Stimulated activated effector memory CD8-positive, alpha-beta T cell treated with anti-CD3 and anti-CD28 coated beads, Interleukin-12 subunit alpha, Interleukin-12 subunit beta, amount 100 ng/mL, for 72 hours (primary cell): ENCODE results near the gene WDR70.
"Not testable (repeated sequence)": the region's sequence is repeated elsewhere in the genome, so short reads cannot be mapped to it uniquely, and the experiment has no call there.

Experiments used
- ATAC-seq: fragments of 150-1000 bp; cut with Tn5 transposase; 2 replicates; pipeline ENCODE4 v1.10.0; 2021
- DNase-seq, 2 donors: peaks; one replicate each; pipeline ENCODE4 v3.0.0; 2021 to 2022; ENCODE audit warnings: low spot score in 2 of 2
- H3K27ac Mint-ChIP-seq: one replicate; pipeline ENCODE4 v1.8.0; 2022; ENCODE audit warnings: mild to moderate bottlenecking, mixed read lengths
- H3K36me3 Mint-ChIP-seq: one replicate; pipeline ENCODE4 v1.8.0; 2022; ENCODE audit warnings: mild to moderate bottlenecking, mixed read lengths
- H3K4me1 Mint-ChIP-seq: one replicate; pipeline ENCODE4 v1.8.0; 2022; ENCODE audit warnings: mixed read lengths
- H3K4me3 Mint-ChIP-seq: one replicate; pipeline ENCODE4 v1.8.0; 2022; ENCODE audit warnings: mild to moderate bottlenecking, mixed read lengths
- H3K9me3 Mint-ChIP-seq: one replicate; pipeline ENCODE4 v1.8.0; 2022; ENCODE audit warnings: mixed read lengths

Gene WDR70

DNA sequence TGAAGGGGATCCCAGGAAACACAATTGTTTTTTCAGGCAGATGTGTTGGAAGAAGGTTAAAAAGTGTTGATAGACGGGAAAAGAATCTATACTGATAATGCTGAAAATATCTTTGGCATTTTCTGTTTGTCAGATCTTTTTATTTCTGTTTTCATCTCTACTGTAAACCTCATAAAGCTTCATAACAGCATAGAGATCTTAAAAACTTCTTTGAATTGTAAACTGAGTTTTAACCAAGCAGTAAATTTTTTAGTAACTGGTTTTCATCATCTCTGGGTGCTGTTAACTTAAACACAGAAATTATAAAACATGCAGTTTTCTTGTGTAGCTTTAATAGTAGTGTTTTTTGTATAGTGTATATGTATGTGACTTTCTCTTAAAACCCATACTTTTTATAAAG is 227.0 kb downstream of the WDR70 start:
- ATAC-seq, result no peak
- H3K27ac Mint-ChIP-seq, result no peak overlapping the region
- H3K9me3 Mint-ChIP-seq, result peaks cover 4% of the 10 kb centered on the region

DNA sequence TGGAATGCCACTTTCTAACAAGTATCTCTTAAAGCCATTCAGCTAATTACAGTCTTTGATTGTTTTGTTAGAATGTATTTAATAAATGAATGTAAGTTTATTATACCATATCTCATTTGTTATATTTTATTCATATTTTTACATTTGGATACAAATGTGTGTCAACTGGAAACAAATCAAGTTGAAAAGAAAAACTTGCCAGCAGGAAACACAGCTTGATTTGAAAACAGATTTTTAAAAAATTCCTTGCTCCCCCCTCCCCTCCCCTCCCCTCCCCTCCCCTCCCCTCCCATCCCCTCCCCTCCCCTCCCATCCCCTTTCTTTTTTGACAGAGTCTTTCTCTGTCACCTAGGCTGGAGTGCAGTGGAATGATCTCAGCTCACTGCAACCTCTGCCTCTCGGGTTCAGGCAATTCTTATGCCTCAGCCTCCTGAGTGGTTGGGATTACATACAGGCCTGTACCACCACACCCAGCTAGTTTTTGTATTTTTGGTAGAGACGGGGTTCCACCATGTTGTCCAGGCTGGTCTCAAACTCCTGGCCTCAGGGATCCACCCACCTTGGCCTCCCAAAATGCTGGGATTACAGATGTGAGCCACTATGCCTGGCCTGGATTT is 227.6 kb downstream of the WDR70 start:
- Mint-ChIP-seq H3K9me3 (no peaks in the 10 kb centered on the region), H3K4me1 (no peaks in the 10 kb centered on the region), H3K27ac (no peak overlapping the region)

More for the DNA sequence above, 227.0 kb downstream of the WDR70 start:
- Mint-ChIP-seq H3K4me3 (no peak overlapping the region), H3K36me3 (peaks cover 15% of the 10 kb centered on the region), H3K4me1 (no peaks in the 10 kb centered on the region)
- no peak for DNase-seq

DNA sequence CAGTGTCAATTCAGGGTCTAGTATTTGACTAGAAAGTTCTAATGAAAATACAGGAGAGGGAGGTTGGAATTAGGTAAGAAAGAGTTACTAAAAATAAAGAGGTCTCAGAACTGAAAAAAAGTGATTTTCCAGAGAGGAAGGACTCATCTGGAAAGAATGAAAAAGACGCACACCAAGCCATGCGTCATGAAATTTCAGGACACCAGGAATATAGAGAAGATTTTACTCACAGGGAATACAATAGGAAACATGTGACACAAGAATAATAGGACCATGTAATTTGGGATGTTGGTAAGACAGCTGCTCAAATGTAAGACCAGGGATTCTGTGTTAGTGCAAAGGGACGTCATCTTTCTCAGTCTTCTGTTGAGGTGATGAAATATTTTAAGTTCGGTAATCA is 236.1 kb downstream of the WDR70 start:
- Mint-ChIP-seq H3K27ac (no peak overlapping the region), H3K4me1 (no peaks in the 10 kb centered on the region), H3K36me3 (no peaks in the 10 kb centered on the region), H3K4me3 (no peak overlapping the region), H3K9me3 (no peaks in the 10 kb centered on the region)
- DNase-seq (no peak), ATAC-seq (no peak)

More for the DNA sequence above, 227.6 kb downstream of the WDR70 start:
- Mint-ChIP-seq H3K36me3 (peaks cover 15% of the 10 kb centered on the region), H3K4me3 (no peak overlapping the region)
- no peak for DNase-seq
- ATAC-seq, result no peak

DNA sequence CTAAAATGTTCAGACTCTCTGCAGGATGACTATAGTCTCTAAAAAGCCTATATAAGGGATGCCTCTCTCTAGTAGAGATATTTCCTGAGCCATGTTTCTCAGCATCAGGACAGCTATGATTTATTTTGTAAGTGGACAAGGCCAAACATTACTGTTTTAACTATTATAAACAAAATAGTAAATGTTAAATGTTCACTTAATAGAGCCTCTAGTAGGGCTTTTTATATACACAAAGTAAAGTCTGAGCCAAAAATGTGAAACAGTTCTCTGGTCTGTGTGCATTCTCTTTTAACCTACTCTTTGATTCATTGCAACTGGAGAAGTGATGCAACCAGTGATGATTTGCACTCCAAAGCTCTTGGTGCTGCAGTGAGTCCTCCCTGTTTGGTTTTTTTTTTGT is 240.2 kb downstream of the WDR70 start:
- DNase-seq, result no peak
- Mint-ChIP-seq H3K27ac (no peak overlapping the region), H3K9me3 (peaks cover 3% of the 10 kb centered on the region), H3K4me1 (no peaks in the 10 kb centered on the region), H3K36me3 (no peaks in the 10 kb centered on the region), H3K4me3 (no peak overlapping the region)
- no peak for ATAC-seq

DNA sequence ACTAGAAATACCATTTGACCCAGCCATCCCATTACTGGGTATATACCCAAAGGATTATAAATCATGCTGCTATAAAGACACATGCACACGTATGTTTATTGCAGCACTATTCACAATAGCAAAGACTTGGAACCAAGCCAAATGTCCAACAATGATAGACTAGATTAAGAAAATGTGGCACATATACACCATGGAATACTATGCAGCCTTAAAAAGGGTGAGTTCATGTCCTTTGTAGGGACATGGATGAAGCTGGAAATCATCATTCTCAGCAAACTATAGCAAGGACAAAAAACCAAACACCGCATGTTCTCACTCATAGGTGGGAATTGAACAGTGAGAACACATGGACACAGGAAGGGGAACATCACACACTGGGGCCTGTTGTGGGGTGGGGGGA is 243.2 kb downstream of the WDR70 start:
- not testable (repeated sequence) for DNase-seq, H3K27ac Mint-ChIP-seq, H3K36me3 Mint-ChIP-seq, H3K4me3 Mint-ChIP-seq, H3K4me1 Mint-ChIP-seq, ATAC-seq
- peaks cover 15% of the 10 kb centered on the region for H3K9me3 Mint-ChIP-seq

DNA sequence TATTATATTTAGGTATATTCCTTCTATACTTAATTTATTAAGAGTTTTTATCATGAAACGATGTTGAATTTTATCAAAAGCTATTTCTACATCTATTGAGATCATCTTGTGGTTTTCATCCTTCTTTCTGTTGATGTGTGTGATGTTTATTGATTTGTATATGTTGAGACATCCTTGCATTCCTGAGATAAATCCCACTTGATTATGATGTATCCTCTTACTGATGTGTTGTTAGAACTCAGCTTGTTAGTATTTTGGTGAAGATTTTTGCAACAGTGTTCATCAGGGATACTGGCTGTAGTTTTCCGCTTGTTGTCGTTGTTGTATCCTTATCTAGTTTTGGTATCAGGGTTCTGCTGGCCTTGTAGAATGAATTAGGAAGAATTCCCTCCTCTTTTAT is 247.1 kb downstream of the WDR70 start:
- Mint-ChIP-seq H3K36me3 (peaks cover 9% of the 10 kb centered on the region), H3K27ac (no peak overlapping the region)

DNA sequence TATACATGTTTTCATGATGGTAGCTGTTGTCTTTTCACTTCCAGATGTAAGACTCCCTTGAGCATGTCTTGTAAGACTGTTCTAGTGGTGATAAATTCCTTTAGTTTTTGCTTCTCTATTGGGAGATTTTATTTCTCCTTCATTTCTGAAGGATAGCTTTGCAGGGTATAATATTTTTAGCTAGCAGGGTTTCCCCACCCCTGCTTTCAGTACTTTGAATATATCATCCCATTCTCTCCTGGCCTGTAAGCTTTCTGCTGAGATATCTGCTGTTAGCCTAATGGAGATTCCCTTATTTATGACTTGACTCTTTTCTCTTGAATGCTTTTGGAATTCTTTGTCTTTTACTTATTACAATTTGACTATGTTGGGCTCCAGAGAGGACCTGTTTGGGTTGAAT is 249.8 kb downstream of the WDR70 start:
- Mint-ChIP-seq H3K36me3 (peaks cover 9% of the 10 kb centered on the region), H3K4me1 (no peaks in the 10 kb centered on the region), H3K27ac (no peak overlapping the region), H3K4me3 (no peak overlapping the region), H3K9me3 (peaks cover 34% of the 10 kb centered on the region)
- no peak for DNase-seq
- no peak for ATAC-seq

More for the DNA sequence above, 247.1 kb downstream of the WDR70 start:
- H3K4me3 Mint-ChIP-seq, result no peak overlapping the region
- ATAC-seq (no peak), DNase-seq (no peak)
- no peaks in the 10 kb centered on the region for H3K4me1 Mint-ChIP-seq
- H3K9me3 Mint-ChIP-seq, result peaks cover 34% of the 10 kb centered on the region

DNA sequence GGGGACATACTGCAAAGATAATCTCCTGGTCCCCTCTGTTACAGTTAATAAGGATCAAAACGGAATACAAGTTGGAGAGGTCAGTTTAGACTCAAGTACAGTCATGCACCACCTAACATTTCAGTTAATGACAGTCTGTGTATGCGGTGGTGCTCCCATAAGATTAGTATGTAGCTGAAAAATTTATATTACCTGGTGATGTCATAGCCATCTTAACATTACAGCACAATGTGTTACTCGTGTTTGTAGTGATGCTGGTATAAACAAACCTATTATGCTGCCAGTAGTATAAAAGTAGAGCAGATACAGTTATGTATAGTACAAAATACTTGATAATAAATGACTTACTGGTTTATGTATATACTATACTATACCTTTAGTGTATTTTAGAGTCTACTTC is 252.8 kb downstream of the WDR70 start:
- Mint-ChIP-seq H3K4me1 (no peaks in the 10 kb centered on the region), H3K27ac (no peak overlapping the region), H3K9me3 (peaks cover 25% of the 10 kb centered on the region), H3K36me3 (peaks cover 8% of the 10 kb centered on the region), H3K4me3 (no peak overlapping the region)
- no peak for ATAC-seq
- DNase-seq, result no peak

DNA sequence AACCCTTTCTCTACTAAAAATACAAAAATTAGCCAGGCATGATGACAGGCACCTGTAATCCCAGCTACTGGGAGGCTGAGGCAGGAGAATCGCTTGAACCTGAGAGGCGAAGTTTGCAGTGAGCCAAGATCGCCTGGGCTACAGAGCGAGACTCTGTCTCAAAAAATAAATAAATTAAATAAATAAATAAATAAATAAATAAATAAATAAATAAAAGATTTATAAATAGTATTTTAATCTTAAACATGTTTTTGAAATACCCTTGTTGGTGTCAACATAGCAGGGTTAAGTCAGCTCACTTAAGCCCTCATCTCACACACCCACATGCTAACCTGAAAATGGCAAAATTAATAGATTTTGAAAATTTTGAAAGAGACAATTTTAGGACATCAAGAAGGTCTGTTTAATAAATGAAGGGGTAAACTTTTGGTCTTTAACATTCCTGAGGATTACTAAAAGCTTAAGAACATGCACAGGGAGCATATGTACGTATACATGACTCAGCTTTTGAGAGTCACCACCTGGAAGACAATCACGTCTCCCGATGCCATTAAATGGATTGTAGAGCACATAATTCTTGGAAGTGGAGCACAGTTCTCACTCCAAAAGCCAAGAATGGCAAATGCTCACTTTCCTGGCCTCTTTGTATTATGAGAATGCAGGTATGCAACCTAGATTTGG is 258.2 kb downstream of the WDR70 start:
- Mint-ChIP-seq H3K27ac (no peak overlapping the region), H3K36me3 (no peaks in the 10 kb centered on the region), H3K9me3 (no peaks in the 10 kb centered on the region), H3K4me3 (no peak overlapping the region), H3K4me1 (no peaks in the 10 kb centered on the region)
- ATAC-seq, result no peak
- DNase-seq, result no peak

DNA sequence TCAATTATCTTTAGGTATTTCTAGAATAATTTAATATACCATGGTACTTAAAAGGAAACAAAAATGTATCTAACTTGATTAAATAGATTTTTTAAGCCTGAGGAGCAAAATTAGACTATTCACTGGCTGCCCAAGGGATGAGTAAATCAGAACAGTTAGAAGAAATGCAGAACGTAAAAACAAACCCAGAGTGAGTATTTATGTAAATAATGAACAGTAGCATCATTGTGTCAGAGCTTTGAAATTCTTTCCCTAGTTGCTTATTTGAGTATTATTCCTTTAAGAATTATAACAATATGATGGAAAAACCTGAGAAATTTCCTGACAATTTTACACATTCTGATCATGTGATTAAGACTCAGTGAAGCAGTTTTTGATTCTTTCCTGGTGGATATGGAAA is 259.8 kb downstream of the WDR70 start:
- no peak for ATAC-seq
- Mint-ChIP-seq H3K4me1 (no peaks in the 10 kb centered on the region), H3K4me3 (no peak overlapping the region), H3K36me3 (no peaks in the 10 kb centered on the region), H3K27ac (no peak overlapping the region), H3K9me3 (peaks cover 4% of the 10 kb centered on the region)
- no peak for DNase-seq

DNA sequence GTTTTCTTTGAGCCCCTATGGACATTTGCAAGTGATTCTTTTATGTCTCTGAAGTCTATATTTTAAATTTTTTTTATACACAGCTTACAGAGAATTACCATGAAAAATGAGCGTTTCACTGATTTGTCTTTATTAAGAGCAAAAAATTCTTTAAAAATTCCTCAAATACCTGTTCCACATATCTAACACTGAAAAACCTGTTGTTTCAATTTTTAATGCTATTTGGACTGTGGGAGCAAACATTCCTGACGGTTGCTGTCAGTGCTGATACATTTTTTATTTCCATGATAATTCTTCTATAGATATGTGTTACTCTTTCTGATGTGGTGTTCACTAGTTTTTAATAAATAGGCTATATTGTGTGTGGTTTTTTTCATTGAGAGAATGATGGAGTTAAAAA is 261.0 kb downstream of the WDR70 start:
- Mint-ChIP-seq H3K4me1 (no peaks in the 10 kb centered on the region), H3K9me3 (peaks cover 15% of the 10 kb centered on the region), H3K4me3 (no peak overlapping the region), H3K27ac (no peak overlapping the region), H3K36me3 (no peaks in the 10 kb centered on the region)
- ATAC-seq (no peak), DNase-seq (no peak)

DNA sequence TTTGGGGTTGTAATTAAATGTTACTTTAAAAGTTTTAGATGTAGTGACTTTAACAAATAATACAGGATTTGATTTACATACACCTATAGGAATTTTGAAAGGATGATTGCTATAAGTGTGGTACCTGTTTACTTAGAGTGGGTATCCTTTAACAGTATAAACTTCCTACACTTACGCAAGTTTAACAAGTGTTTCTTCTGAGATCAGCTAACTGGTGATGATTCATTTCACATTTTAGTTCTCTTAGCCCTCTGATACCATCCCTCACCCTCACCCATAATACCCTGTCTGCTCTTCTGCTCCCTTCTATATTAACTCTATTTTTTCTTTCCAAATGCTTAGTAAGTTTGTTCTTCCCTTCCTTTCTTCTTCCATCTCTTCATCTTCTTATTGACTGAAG is 262.8 kb downstream of the WDR70 start:
- no peak for ATAC-seq

DNA sequence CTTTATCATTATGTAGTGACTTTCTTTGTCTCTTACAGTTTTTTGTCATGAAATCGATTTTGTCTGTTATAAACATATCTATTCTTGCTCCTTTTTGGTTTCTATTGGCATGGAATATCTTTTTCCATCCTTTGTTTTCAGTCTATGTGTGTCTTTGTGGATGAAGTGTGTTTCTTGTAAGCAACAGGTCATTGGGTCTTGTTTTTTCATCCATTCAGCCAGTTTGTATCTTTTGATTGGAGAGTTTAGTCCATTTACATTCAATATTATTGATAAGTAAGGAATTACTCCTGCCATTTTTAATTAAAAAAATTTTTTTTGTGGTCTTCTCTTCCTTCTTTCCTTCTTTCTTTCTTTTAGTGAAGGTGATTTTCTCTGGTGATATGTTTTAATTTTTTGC is 266.6 kb downstream of the WDR70 start:
- peaks cover 31% of the 10 kb centered on the region for H3K9me3 Mint-ChIP-seq
- DNase-seq, result no peak
- no peaks in the 10 kb centered on the region for H3K4me1 Mint-ChIP-seq
- H3K36me3 Mint-ChIP-seq, result no peaks in the 10 kb centered on the region
- no peak for ATAC-seq
- no peak overlapping the region for H3K27ac Mint-ChIP-seq
- H3K4me3 Mint-ChIP-seq, result no peak overlapping the region

More for the DNA sequence above, 262.8 kb downstream of the WDR70 start:
- no peaks in the 10 kb centered on the region for H3K36me3 Mint-ChIP-seq
- DNase-seq, result no peak
- peaks cover 26% of the 10 kb centered on the region for H3K9me3 Mint-ChIP-seq
- no peaks in the 10 kb centered on the region for H3K4me1 Mint-ChIP-seq
- H3K27ac Mint-ChIP-seq, result no peak overlapping the region
- no peak overlapping the region for H3K4me3 Mint-ChIP-seq

DNA sequence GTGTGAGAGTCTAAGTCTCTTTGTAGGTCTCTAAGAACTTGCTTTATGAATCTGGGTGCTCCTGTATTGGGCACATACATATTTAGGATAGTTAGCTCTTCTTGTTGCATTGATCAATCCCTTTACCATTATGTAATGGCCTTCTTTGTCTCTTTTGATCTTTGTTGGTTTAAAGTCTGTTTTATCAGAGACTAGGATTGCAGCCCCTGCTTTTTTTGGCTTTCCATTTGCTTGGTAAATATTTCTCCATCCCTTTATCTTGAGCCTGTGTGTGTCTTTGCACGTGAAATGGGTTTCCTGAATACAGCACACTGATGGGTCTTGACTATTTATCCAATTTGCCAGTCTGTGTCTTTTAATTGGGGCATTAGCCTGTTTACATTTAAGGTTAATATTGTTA is 275.4 kb downstream of the WDR70 start:
- H3K9me3 Mint-ChIP-seq, result peaks cover 14% of the 10 kb centered on the region
- not testable (repeated sequence) for DNase-seq, H3K4me1 Mint-ChIP-seq, H3K4me3 Mint-ChIP-seq, H3K27ac Mint-ChIP-seq, H3K36me3 Mint-ChIP-seq, ATAC-seq

DNA sequence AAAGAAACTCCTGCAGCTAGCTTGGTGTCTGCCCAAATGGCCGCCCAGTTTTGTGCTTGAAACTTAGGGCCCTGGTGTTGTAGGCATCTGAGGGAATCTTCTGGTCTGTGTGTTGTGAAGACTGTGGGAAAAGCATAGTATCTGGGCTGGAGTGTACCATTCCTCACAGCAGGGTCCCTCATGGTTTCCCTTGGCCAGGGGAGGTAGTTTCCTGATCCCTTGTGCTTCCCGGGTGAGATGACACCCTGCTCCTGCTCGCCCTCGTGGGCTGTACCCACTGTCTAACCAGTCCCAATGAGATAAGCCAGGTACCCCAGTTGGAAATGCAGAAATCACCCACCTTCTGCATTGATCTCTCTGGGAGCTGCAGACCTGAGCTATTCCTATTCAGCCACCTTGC is 277.9 kb downstream of the WDR70 start:
- H3K27ac Mint-ChIP-seq, result no peak overlapping the region
- no peaks in the 10 kb centered on the region for H3K36me3 Mint-ChIP-seq
- ATAC-seq (no peak), DNase-seq (no peak)
- H3K4me1 Mint-ChIP-seq, result peaks cover 13% of the 10 kb centered on the region
- no peak overlapping the region for H3K4me3 Mint-ChIP-seq
- H3K9me3 Mint-ChIP-seq, result peaks cover 11% of the 10 kb centered on the region

DNA sequence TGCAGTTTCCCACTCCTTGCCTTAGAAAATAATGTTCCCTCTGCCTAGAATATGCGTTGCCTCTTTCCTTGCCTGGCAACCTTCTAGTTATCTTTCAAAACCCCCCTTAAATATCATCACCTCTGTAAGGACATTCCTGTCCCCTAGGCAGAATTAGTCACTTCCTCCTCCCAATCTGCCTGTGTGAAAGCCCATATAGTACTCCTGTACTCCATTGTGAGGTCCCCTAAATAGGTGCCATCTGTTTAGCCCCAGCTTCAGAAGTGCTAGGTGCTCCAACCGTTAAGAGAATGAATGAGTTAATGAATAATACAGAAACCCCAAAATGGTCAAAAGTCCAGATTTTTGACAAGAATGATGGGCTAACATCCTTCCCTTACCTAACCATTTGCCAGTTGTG is 279.3 kb downstream of the WDR70 start:
- Mint-ChIP-seq H3K27ac (no peak overlapping the region), H3K9me3 (peaks cover 11% of the 10 kb centered on the region), H3K4me1 (peaks cover 13% of the 10 kb centered on the region), H3K36me3 (no peaks in the 10 kb centered on the region), H3K4me3 (no peak overlapping the region)
- no peak for ATAC-seq
- DNase-seq, result no peak
